WERI-Rb-1 (cell line): ENCODE results near the gene KLHDC7B.

Experiments
- DNase-seq: peaks from one replicate; pipeline ENCODE4 v3.0.0-alpha.2; 2020
- H3K27ac ChIP-seq: fragments of 250-450 bp; sonication (Bioruptor Pico); 2 replicates; pipeline ENCODE4 v1.5.1; 2020; ENCODE audit warnings: mild to moderate bottlenecking, moderate library complexity
- H3K27me3 ChIP-seq: fragments of 250-450 bp; sonication (Bioruptor Pico); 2 replicates; pipeline ENCODE4 v1.5.1; 2021; ENCODE audit warnings: mild to moderate bottlenecking, low read depth, moderate library complexity; ENCODE audit not compliant: insufficient read depth, severe bottlenecking
- H3K36me3 ChIP-seq: fragments of 250-450 bp; sonication (Bioruptor Pico); 2 replicates; pipeline ENCODE4 v1.5.1; 2020; ENCODE audit warnings: mild to moderate bottlenecking, moderate library complexity
- H3K4me3 ChIP-seq: 2 replicates; pipeline ENCODE4 v1.5.1; 2011; ENCODE audit warnings: low read depth, mild to moderate bottlenecking, control low read depth, low read length
- H3K9me3 ChIP-seq: fragments of 250-450 bp; sonication (Bioruptor Pico); 2 replicates; pipeline ENCODE4 v1.5.1; 2021; ENCODE audit warnings: mild to moderate bottlenecking, moderate library complexity; ENCODE audit not compliant: severe bottlenecking
- CTCF ChIP-seq: IDR thresholded peaks from 2 replicates; pipeline ENCODE4 v1.5.1; 2011; ENCODE audit warnings: low read depth, mild to moderate bottlenecking, control low read depth, inconsistent platforms, low read length

The KLHDC7B gene

GRCh38 chr22:50576806-50577696, 31.4 kb downstream of the KLHDC7B start:
- Histone ChIP-seq H3K27ac (peak overlapping the region; percentile 71), H3K9me3 (no peaks in the 10 kb centered on the region), H3K36me3 (peaks cover 34% of the 10 kb centered on the region), H3K4me3 (no peak overlapping the region), H3K27me3 (no peaks in the 10 kb centered on the region)
- no peak for TF ChIP-seq CTCF
- DNase-seq: no peak

GRCh38 chr22:50577697-50577986, 31.9 kb downstream of the KLHDC7B start:
- TF ChIP-seq CTCF: no peak
- Histone ChIP-seq H3K4me3 (no peak overlapping the region), H3K36me3 (peaks cover 37% of the 10 kb centered on the region), H3K9me3 (no peaks in the 10 kb centered on the region), H3K27me3 (no peaks in the 10 kb centered on the region), H3K27ac (no peak overlapping the region)
- DNase-seq: no peak

- H3K36me3 ChIP-seq: peaks cover 39% of the 10 kb centered on the region
- no peak for TF ChIP-seq CTCF
- no peak within 1 kb of the TSS; the same call in 1 of the 2 replicates for H3K27ac ChIP-seq
- H3K27me3 ChIP-seq: no peaks in the 10 kb centered on the region
- DNase-seq: no peak
- H3K9me3 ChIP-seq: no peaks in the 10 kb centered on the region
- H3K4me3 ChIP-seq: no peak within 1 kb of the TSS
Measured at GRCh38 chr22:50577987-50578775, 32.5 kb downstream of the KLHDC7B start, which contains the start of gene CPT1B. TSS of gene CPT1B (minus strand) at chr22:50578427. CDS start at chr22:50577915, 512 bp downstream.

- TF ChIP-seq CTCF: no peak
- Histone ChIP-seq H3K36me3 (peaks cover 42% of the 10 kb centered on the region), H3K9me3 (no peaks in the 10 kb centered on the region), H3K4me3 (no peak overlapping the region), H3K27me3 (no peaks in the 10 kb centered on the region), H3K27ac (no peak overlapping the region)
- DNase-seq: no peak
Measured at GRCh38 chr22:50578776-50579310, 33.1 kb downstream of the KLHDC7B start.

- Histone ChIP-seq H3K27ac (no peak overlapping the region), H3K36me3 (peaks cover 42% of the 10 kb centered on the region), H3K9me3 (no peaks in the 10 kb centered on the region), H3K4me3 (no peak overlapping the region), H3K27me3 (no peaks in the 10 kb centered on the region)
- DNase-seq: no peak
- no peak for TF ChIP-seq CTCF
Measured at GRCh38 chr22:50579752-50580151, 34.1 kb downstream of the KLHDC7B start.
